ENCODE data around the gene PPP3CA. TPM values are rescaled to one million over a fixed set of nuclear protein-coding genes. Genes with fewer than 3 reads are reported as not detected.

The PPP3CA gene
- total RNA-seq, 1 experiment from 2014 or later = 133 TPM

DNA sequence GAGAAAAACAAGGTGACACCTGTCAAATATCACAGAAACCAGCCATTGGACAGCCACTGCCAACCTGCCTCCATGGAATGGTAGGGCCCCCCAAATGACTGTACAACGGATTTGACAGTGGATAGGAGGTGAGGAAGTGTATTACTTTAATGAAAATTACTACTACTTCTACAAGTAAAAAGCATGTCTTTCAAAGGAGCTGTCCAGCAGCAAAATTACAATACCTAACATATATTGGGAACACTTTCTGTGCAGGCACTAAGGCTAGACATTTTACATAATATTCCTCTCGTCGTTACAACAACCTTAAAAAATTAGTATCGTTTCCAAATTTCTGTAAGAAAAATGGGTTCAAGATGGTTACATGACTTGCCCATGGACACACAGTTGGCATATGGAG, 14.9 kb downstream of the PPP3CA start:
- ATAC-seq (no peak), DNase-seq (ENCODE audit: low read depth, low spot score) (no peak)
- no peak overlapping the region for H2AFZ ChIP-seq (ENCODE audit: low read depth, low read length, poor library complexity, severe bottlenecking)
- no peaks in the 10 kb centered on the region for H3K9me3 ChIP-seq (ENCODE audit: control insufficient read depth in 1 of 2, insufficient read depth in 1 of 2, low read depth in 1 of 2, low read length in 2 of 2)
- no peak overlapping the region for H3K4me3 ChIP-seq (replicated peaks in 1 of 2; ENCODE audit: low read depth in 1 of 2, low read length in 2 of 2)
- peaks cover 100% of the 10 kb centered on the region for H3K79me2 ChIP-seq (ENCODE audit: insufficient read depth, low read length)
- no peak overlapping the region for H3K27ac ChIP-seq (ENCODE audit: low read depth, low read length)
- no peaks in the 10 kb centered on the region for H3K9me2 ChIP-seq (ENCODE audit: insufficient read depth)
- H3K4me1 ChIP-seq (ENCODE audit: control insufficient read depth in 1 of 2, insufficient read depth in 2 of 2, low read length in 2 of 2) = peaks cover 0 to 2% of the 10 kb centered on the region in 2 experiments; a peak in 2 of 4 replicates
- no peak for TF ChIP-seq EGR1 (IDR thresholded peaks at IDR 0.05; ENCODE audit: low read depth)
- TF ChIP-seq, protein P1, sequence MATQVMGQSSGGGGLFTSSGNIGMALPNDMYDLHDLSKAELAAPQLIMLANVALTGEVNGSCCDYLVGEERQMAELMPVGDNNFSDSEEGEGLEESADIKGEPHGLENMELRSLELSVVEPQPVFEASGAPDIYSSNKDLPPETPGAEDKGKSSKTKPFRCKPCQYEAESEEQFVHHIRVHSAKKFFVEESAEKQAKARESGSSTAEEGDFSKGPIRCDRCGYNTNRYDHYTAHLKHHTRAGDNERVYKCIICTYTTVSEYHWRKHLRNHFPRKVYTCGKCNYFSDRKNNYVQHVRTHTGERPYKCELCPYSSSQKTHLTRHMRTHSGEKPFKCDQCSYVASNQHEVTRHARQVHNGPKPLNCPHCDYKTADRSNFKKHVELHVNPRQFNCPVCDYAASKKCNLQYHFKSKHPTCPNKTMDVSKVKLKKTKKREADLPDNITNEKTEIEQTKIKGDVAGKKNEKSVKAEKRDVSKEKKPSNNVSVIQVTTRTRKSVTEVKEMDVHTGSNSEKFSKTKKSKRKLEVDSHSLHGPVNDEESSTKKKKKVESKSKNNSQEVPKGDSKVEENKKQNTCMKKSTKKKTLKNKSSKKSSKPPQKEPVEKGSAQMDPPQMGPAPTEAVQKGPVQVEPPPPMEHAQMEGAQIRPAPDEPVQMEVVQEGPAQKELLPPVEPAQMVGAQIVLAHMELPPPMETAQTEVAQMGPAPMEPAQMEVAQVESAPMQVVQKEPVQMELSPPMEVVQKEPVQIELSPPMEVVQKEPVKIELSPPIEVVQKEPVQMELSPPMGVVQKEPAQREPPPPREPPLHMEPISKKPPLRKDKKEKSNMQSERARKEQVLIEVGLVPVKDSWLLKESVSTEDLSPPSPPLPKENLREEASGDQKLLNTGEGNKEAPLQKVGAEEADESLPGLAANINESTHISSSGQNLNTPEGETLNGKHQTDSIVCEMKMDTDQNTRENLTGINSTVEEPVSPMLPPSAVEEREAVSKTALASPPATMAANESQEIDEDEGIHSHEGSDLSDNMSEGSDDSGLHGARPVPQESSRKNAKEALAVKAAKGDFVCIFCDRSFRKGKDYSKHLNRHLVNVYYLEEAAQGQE (IDR thresholded peaks at IDR 0.05; ENCODE audit: low read depth) = peak; percentile 51
- TF ChIP-seq ELF1 (IDR thresholded peaks at IDR 0.05; ENCODE audit: borderline replicate concordance, low read depth) = no peak
- ChIA-PET RAD21 (ENCODE audit: low non-redundant PET in 1 of 2, low total read pairs in 2 of 2, uncharacterized antibody in 2 of 2, unreplicated experiment in 2 of 2) (no interaction called here), CTCF (no interaction called here), POLR2A (no interaction called here)
- H3K36me3 ChIP-seq (ENCODE audit: control insufficient read depth in 1 of 2, insufficient read depth in 2 of 2, low read length in 2 of 2) = no peaks in the 10 kb centered on the region
- no peaks in the 10 kb centered on the region for H3K27me3 ChIP-seq (ENCODE audit: insufficient read depth, low read length)
- peaks cover 3% of the 10 kb centered on the region; the same call in 1 of the 2 replicates for H4K20me1 ChIP-seq (ENCODE audit: insufficient read depth)
- H3K4me2 ChIP-seq (ENCODE audit: low read length) = no peak overlapping the region
- intact Hi-C loops (cut with micrococcal nuclease) = no loop called here
- no peak overlapping the region for H3K9ac ChIP-seq (ENCODE audit: low read length)
- BruUV-seq (replicated peaks) = no TSS peak

DNA sequence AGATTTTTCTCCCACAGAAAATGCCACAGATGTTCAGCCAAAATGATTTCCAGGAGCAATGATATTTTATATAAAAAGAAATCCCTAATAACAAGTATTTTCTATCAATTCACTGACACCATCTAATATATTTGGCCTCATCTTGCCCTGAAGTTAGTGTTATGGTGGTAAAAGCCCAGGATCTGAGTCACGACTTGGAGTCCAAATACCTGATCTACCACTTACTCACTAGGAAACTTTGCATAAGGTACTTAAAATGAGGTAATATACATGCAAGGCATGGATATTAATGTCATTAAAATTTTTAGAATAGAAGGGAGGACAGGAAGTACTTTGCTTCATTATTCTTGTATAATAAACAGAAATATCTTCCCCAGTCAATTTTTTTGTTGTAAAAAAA, 16.3 kb downstream of the PPP3CA start:
- BruUV-seq (replicated peaks) = no TSS peak
- H3K9me2 ChIP-seq (ENCODE audit: insufficient read depth) = no peaks in the 10 kb centered on the region
- no peaks in the 10 kb centered on the region for H3K9me3 ChIP-seq (ENCODE audit: control insufficient read depth in 1 of 2, insufficient read depth in 1 of 2, low read depth in 1 of 2, low read length in 2 of 2)
- H3K27me3 ChIP-seq (ENCODE audit: insufficient read depth, low read length) = no peaks in the 10 kb centered on the region
- CTCF ChIA-PET = no interaction called here
- H4K20me1 ChIP-seq (ENCODE audit: insufficient read depth) = peaks cover 3% of the 10 kb centered on the region; the same call in 1 of the 2 replicates
- no peak overlapping the region for H3K9ac ChIP-seq (ENCODE audit: low read length)
- H3K4me1 ChIP-seq (ENCODE audit: control insufficient read depth in 1 of 2, insufficient read depth in 2 of 2, low read length in 2 of 2) = peaks cover 0 to 2% of the 10 kb centered on the region in 2 experiments; a peak in 2 of 4 replicates
- H3K4me3 ChIP-seq (replicated peaks in 1 of 2; ENCODE audit: low read depth in 1 of 2, low read length in 2 of 2) = no peak overlapping the region
- RAD21 ChIA-PET (ENCODE audit: low non-redundant PET in 1 of 2, low total read pairs in 2 of 2, uncharacterized antibody in 2 of 2, unreplicated experiment in 2 of 2) = no interaction called here
- no peak for ATAC-seq
- no peak for DNase-seq (ENCODE audit: low read depth, low spot score)
- peaks cover 100% of the 10 kb centered on the region for H3K79me2 ChIP-seq (ENCODE audit: insufficient read depth, low read length)
- intact Hi-C loops (cut with micrococcal nuclease) = no loop called here
- no peak overlapping the region for H3K4me2 ChIP-seq (ENCODE audit: low read length)
- H3K36me3 ChIP-seq (ENCODE audit: control insufficient read depth in 1 of 2, insufficient read depth in 2 of 2, low read length in 2 of 2) = no peaks in the 10 kb centered on the region
- POLR2A ChIA-PET = interaction anchor here (1.0 kb wide), 1 partner anchor 17 kb away, joined by 4 read pairs; the partner anchor contains the start of gene PPP3CA
- H2AFZ ChIP-seq (ENCODE audit: low read depth, low read length, poor library complexity, severe bottlenecking) = no peak overlapping the region
- H3K27ac ChIP-seq (ENCODE audit: low read depth, low read length) = no peak overlapping the region
- TF ChIP-seq, protein P2, sequence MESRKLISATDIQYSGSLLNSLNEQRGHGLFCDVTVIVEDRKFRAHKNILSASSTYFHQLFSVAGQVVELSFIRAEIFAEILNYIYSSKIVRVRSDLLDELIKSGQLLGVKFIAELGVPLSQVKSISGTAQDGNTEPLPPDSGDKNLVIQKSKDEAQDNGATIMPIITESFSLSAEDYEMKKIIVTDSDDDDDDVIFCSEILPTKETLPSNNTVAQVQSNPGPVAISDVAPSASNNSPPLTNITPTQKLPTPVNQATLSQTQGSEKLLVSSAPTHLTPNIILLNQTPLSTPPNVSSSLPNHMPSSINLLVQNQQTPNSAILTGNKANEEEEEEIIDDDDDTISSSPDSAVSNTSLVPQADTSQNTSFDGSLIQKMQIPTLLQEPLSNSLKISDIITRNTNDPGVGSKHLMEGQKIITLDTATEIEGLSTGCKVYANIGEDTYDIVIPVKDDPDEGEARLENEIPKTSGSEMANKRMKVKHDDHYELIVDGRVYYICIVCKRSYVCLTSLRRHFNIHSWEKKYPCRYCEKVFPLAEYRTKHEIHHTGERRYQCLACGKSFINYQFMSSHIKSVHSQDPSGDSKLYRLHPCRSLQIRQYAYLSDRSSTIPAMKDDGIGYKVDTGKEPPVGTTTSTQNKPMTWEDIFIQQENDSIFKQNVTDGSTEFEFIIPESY (IDR thresholded peaks at IDR 0.05; ENCODE audit: extremely low read depth, insufficient replicate concordance, low read length) = no peak
- TF ChIP-seq, protein P3, sequence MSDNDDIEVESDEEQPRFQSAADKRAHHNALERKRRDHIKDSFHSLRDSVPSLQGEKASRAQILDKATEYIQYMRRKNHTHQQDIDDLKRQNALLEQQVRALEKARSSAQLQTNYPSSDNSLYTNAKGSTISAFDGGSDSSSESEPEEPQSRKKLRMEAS (IDR thresholded peaks at IDR 0.05) = no peak
- TF ChIP-seq FOSL1 (IDR thresholded peaks at IDR 0.05; ENCODE audit: low read depth) = peak; percentile 29; the same call in 1 of the 2 replicates

Data from HCT116 (cell line).